ENCODE data around the gene PDE7B.

DNA sequence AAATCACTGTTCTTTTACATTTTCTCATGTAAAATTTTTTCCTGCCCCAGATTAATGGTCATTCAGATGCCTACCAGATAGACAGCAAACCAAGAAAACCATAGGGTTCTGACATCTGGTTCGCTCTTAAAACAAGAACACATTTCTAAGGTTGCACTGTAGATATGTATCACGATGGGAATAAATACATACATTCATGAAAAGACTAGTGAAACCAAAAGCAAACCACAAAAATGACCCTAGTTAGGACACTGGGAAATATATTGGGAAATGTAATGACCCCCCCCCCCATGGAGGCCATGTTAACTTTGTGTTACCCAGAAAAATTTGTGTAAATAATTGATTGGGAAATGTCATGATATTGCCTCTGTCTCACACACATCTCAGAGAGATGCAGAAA, 361.1 kb downstream of the PDE7B start:
- no peak for TF ChIP-seq EZH2 (IDR thresholded peaks at IDR 0.05; ENCODE audit: insufficient read depth, poor library complexity, severe bottlenecking)
- TF ChIP-seq EZH2phosphoT487 (IDR thresholded peaks at IDR 0.05; ENCODE audit: insufficient read depth, low read depth), result no peak
